Measurements from ENCODE around the gene CD22. TPM values are rescaled to one million over a fixed set of nuclear protein-coding genes. Genes with fewer than 3 reads are reported as not detected.

CD22 gene
- total and polyA plus RNA-seq, 2 donors (not counting 1 experiment from before 2014, with no cell fraction given), result 0.15 to 1.2 TPM

DNA sequence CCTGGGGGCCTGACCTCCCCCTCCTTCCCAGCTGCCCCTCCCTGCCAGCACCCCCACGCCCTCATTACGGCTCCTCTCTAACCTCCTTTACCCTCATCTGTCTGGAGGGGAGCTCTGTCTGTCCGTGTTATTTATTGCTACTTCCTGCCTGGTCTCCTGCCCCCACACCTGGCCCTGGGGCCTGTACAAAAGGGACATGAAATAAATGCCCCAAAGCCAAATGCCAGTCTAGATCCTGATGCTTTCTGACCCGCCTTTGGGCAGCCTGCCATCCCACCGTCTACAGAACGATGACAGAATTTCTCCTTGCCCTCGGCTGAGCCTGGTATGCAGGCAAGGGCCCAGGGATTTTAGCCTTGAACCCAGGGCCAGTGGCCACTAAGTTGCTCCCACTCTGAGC lies 15.4 kb upstream of the CD22 start:
- Histone ChIP-seq H2AFZ (ENCODE audit: low read length) (no peak overlapping the region), H4K20me1 (ENCODE audit: control insufficient read depth, extremely low read depth, insufficient read depth, low read length) (no peaks in the 10 kb centered on the region), H3K4me3 (replicated peaks in 1 of 4; ENCODE audit: control extremely low read depth in 1 of 4, insufficient read depth in 1 of 4, low read depth in 3 of 4, low read length in 4 of 4) (no peak overlapping the region), H3K27ac (ENCODE audit: insufficient read depth, low read length) (no peak overlapping the region), H3K79me2 (ENCODE audit: control insufficient read depth, insufficient read depth, low read length) (no peaks in the 10 kb centered on the region), H3K4me1 (ENCODE audit: control insufficient read depth, extremely low read depth, insufficient read depth, low read length) (peaks cover 3% of the 10 kb centered on the region), H3K9me3 (ENCODE audit: control insufficient read depth, insufficient read depth, low read depth, low read length) (no peaks in the 10 kb centered on the region), H3K4me2 (ENCODE audit: extremely low read depth, insufficient read depth, low read length) (no peak overlapping the region), H3K36me3 (ENCODE audit: control insufficient read depth, insufficient read depth, low read length) (no peaks in the 10 kb centered on the region), H3K27me3 (ENCODE audit: control insufficient read depth, insufficient read depth, low read length) (no peaks in the 10 kb centered on the region), H3K9ac (ENCODE audit: insufficient read depth, low read length) (no peak overlapping the region)
- TF ChIP-seq, protein P1, sequence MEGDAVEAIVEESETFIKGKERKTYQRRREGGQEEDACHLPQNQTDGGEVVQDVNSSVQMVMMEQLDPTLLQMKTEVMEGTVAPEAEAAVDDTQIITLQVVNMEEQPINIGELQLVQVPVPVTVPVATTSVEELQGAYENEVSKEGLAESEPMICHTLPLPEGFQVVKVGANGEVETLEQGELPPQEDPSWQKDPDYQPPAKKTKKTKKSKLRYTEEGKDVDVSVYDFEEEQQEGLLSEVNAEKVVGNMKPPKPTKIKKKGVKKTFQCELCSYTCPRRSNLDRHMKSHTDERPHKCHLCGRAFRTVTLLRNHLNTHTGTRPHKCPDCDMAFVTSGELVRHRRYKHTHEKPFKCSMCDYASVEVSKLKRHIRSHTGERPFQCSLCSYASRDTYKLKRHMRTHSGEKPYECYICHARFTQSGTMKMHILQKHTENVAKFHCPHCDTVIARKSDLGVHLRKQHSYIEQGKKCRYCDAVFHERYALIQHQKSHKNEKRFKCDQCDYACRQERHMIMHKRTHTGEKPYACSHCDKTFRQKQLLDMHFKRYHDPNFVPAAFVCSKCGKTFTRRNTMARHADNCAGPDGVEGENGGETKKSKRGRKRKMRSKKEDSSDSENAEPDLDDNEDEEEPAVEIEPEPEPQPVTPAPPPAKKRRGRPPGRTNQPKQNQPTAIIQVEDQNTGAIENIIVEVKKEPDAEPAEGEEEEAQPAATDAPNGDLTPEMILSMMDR (conservative IDR thresholded peaks at IDR 0.05 in 1 of 2, IDR thresholded peaks at IDR 0.05 in 1 of 2; ENCODE audit: low read depth in 1 of 2, low read length in 2 of 2), result no peak
- no peak for TF ChIP-seq EZH2 (IDR thresholded peaks at IDR 0.05; ENCODE audit: low read length, missing control alignments)
- no peak for DNase-seq (ENCODE audit: low read depth in 2 of 2)

GRCh38 chr19:35314031-35314430 lies 15.0 kb upstream of the CD22 start:
- Histone ChIP-seq H3K27me3 (ENCODE audit: control insufficient read depth, insufficient read depth, low read length) (no peaks in the 10 kb centered on the region), H3K27ac (ENCODE audit: insufficient read depth, low read length) (no peak overlapping the region), H3K36me3 (ENCODE audit: control insufficient read depth, insufficient read depth, low read length) (no peaks in the 10 kb centered on the region), H3K9ac (ENCODE audit: insufficient read depth, low read length) (no peak overlapping the region), H3K9me3 (ENCODE audit: control insufficient read depth, insufficient read depth, low read depth, low read length) (no peaks in the 10 kb centered on the region), H3K4me1 (ENCODE audit: control insufficient read depth, extremely low read depth, insufficient read depth, low read length) (peaks cover 6% of the 10 kb centered on the region), H2AFZ (ENCODE audit: low read length) (no peak overlapping the region), H3K4me2 (ENCODE audit: extremely low read depth, insufficient read depth, low read length) (no peak overlapping the region), H3K4me3 (replicated peaks in 1 of 4; ENCODE audit: control extremely low read depth in 1 of 4, insufficient read depth in 1 of 4, low read depth in 3 of 4, low read length in 4 of 4) (no peak overlapping the region), H4K20me1 (ENCODE audit: control insufficient read depth, extremely low read depth, insufficient read depth, low read length) (no peaks in the 10 kb centered on the region), H3K79me2 (ENCODE audit: control insufficient read depth, insufficient read depth, low read length) (no peaks in the 10 kb centered on the region)
- DNase-seq (ENCODE audit: low read depth in 2 of 2), result no peak
- TF ChIP-seq, protein P1 (conservative IDR thresholded peaks at IDR 0.05 in 1 of 2, IDR thresholded peaks at IDR 0.05 in 1 of 2; ENCODE audit: low read depth in 1 of 2, low read length in 2 of 2), result no peak
- TF ChIP-seq EZH2 (IDR thresholded peaks at IDR 0.05; ENCODE audit: low read length, missing control alignments), result no peak

- Histone ChIP-seq H2AFZ (ENCODE audit: low read length) (no peak overlapping the region), H3K79me2 (ENCODE audit: control insufficient read depth, insufficient read depth, low read length) (no peaks in the 10 kb centered on the region), H3K4me2 (ENCODE audit: extremely low read depth, insufficient read depth, low read length) (no peak overlapping the region), H3K36me3 (ENCODE audit: control insufficient read depth, insufficient read depth, low read length) (no peaks in the 10 kb centered on the region), H3K9me3 (ENCODE audit: control insufficient read depth, insufficient read depth, low read depth, low read length) (no peaks in the 10 kb centered on the region), H3K9ac (ENCODE audit: insufficient read depth, low read length) (no peak overlapping the region), H4K20me1 (ENCODE audit: control insufficient read depth, extremely low read depth, insufficient read depth, low read length) (no peaks in the 10 kb centered on the region), H3K4me3 (replicated peaks in 1 of 4; ENCODE audit: control extremely low read depth in 1 of 4, insufficient read depth in 1 of 4, low read depth in 3 of 4, low read length in 4 of 4) (no peak overlapping the region), H3K4me1 (ENCODE audit: control insufficient read depth, extremely low read depth, insufficient read depth, low read length) (peaks cover 12% of the 10 kb centered on the region), H3K27me3 (ENCODE audit: control insufficient read depth, insufficient read depth, low read length) (no peaks in the 10 kb centered on the region), H3K27ac (ENCODE audit: insufficient read depth, low read length) (no peak overlapping the region)
- DNase-seq (ENCODE audit: low read depth in 2 of 2), result no peak
- TF ChIP-seq, protein P1 (conservative IDR thresholded peaks at IDR 0.05 in 1 of 2, IDR thresholded peaks at IDR 0.05 in 1 of 2; ENCODE audit: low read depth in 1 of 2, low read length in 2 of 2), result no peak
- no peak for TF ChIP-seq EZH2 (IDR thresholded peaks at IDR 0.05; ENCODE audit: low read length, missing control alignments)
Measured at GRCh38 chr19:35314858-35315470, 14.0 kb upstream of the CD22 start.

Data from fibroblast of lung (primary cell).